Measurements from ENCODE around the gene SHC4.

GRCh38 chr15:48992545-48992944 lies 28.8 kb upstream of the SHC4 start:
- TF ChIP-seq CTCF (IDR thresholded peaks at IDR 0.05) (no peak), POLR2A (IDR thresholded peaks at IDR 0.05) (no peak), EP300 (IDR thresholded peaks at IDR 0.05) (no peak), POLR2AphosphoS5 (IDR thresholded peaks at IDR 0.05) (no peak)
